Fibroblast of skin of left biceps (primary cell): ENCODE measurements around the gene XYLT2.

Source experiments
- DNase-seq, 2 experiments: peaks; one replicate each; pipeline ENCODE4 v3.0.0-alpha.2; 2013; ENCODE audit warnings: low read depth in 2 of 2

XYLT2 gene

GRCh38 chr17:50348522-50349242 lies 2.8 kb downstream of the XYLT2 start:
- no peak for DNase-seq

GRCh38 chr17:50349243-50349600 lies 3.3 kb downstream of the XYLT2 start:
- no peak for DNase-seq

GRCh38 chr17:50350733-50351132 lies 4.8 kb downstream of the XYLT2 start:
- DNase-seq: no peak

GRCh38 chr17:50352072-50352692 lies 6.3 kb downstream of the XYLT2 start:
- DNase-seq: no peak

GRCh38 chr17:50352693-50353599 lies 7.0 kb downstream of the XYLT2 start:
- DNase-seq: no peak

- no peak for DNase-seq
Observed at GRCh38 chr17:50353600-50354195, 7.8 kb downstream of the XYLT2 start.

GRCh38 chr17:50354198-50354597 lies 8.3 kb downstream of the XYLT2 start:
- no peak for DNase-seq

GRCh38 chr17:50354776-50355175 lies 8.8 kb downstream of the XYLT2 start:
- DNase-seq: no peak

- no peak for DNase-seq
Observed at GRCh38 chr17:50355336-50355700, 9.4 kb downstream of the XYLT2 start.

GRCh38 chr17:50355701-50356341 lies 9.9 kb downstream of the XYLT2 start:
- DNase-seq: no peak

GRCh38 chr17:50356418-50356817 lies 10.5 kb downstream of the XYLT2 start:
- no peak for DNase-seq

GRCh38 chr17:50356892-50357510 lies 11.1 kb downstream of the XYLT2 start:
- DNase-seq: no peak

- DNase-seq: no peak
Observed at GRCh38 chr17:50358177-50358576, 12.3 kb downstream of the XYLT2 start.

- no peak for DNase-seq
Observed at GRCh38 chr17:50359005-50359699, 13.2 kb downstream of the XYLT2 start.

- DNase-seq: no peak
Observed at GRCh38 chr17:50359998-50360461, 14.1 kb downstream of the XYLT2 start.

- no peak for DNase-seq
Observed at GRCh38 chr17:50360486-50361115, 14.7 kb downstream of the XYLT2 start.

- peak; percentile 17 to 18 for DNase-seq
Observed at GRCh38 chr17:50361561-50362480, 15.9 kb downstream of the XYLT2 start.

- DNase-seq: no peak
Observed at GRCh38 chr17:50362661-50363060, 16.7 kb downstream of the XYLT2 start.
